ENCODE measurements around the gene LZIC.

The LZIC gene

GRCh38 chr1:9883585-9884449 is 59.4 kb downstream of the LZIC start:
- FAIRE-seq = no peak

GRCh38 chr1:9882945-9883303 is 60.3 kb downstream of the LZIC start:
- no peak for FAIRE-seq

- FAIRE-seq = no peak
Measured at GRCh38 chr1:9882296-9882944, 60.8 kb downstream of the LZIC start.

- FAIRE-seq = no peak
Measured at GRCh38 chr1:9881838-9882249, 61.3 kb downstream of the LZIC start.
